ENCODE data around the gene STAT6. TPM values are rescaled to one million over a fixed set of nuclear protein-coding genes. Genes with fewer than 3 reads are reported as not detected.
A peak's percentile ranks its signal among the peaks of the same experiment; 100 is the strongest.

The STAT6 gene
- total RNA-seq, 2 experiments from 2014 or later: 251 to 263 TPM

DNA sequence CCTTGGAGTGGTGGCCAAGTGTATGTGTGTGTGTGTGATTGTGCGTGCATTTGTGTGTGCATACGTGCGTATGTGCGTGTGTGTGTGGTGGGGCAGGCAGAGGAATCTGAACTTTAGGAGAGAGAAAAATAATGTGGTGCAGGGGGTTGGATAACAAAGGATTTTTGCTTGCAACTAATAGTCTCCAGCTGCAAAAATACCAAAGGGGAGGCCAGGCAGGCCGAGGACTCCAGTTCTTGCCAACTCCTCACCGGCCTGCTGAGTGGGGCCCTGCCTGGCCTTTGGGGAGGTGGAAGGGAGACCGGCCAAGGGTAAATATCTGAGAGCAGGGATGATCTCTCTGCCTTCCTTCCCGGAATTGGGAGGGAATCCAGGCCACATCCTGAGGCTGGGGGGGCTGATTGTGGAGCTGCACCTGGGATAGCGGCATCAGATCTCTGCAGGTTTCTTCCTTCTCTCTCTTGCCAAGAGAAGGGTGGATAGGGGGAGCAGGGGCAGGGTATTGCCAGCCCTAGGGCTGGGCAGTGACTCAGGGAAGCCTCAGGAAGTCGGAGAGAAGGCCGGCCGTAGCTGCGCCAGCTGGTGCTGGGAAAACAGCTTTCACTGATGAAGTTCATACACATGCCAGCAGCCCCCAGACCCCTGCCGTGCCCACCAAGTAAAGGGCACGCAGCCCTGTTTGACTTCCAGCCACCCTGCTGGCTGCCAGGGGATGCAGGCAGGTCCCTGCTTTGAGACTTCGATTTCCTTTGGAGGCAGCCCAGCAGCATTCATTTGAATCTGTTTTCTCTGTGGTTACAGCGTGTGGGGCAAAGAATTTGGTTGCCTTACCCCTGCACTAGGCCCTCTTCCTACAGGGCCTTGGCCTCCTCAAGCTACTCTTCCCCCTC lies 40.8 kb upstream of the STAT6 start:
- Mint-ChIP-seq H3K4me3 (no peak overlapping the region), H3K9me3 (no peaks in the 10 kb centered on the region), H3K4me1 (peaks cover 1% of the 10 kb centered on the region), H3K27me3 (no peaks in the 10 kb centered on the region), H3K36me3 (no peaks in the 10 kb centered on the region), H3K27ac (no peak overlapping the region)
- ATAC-seq (ENCODE audit: low read depth) (no peak), DNase-seq (no peak)
- POLR2A ChIA-PET: no interaction called here

DNA sequence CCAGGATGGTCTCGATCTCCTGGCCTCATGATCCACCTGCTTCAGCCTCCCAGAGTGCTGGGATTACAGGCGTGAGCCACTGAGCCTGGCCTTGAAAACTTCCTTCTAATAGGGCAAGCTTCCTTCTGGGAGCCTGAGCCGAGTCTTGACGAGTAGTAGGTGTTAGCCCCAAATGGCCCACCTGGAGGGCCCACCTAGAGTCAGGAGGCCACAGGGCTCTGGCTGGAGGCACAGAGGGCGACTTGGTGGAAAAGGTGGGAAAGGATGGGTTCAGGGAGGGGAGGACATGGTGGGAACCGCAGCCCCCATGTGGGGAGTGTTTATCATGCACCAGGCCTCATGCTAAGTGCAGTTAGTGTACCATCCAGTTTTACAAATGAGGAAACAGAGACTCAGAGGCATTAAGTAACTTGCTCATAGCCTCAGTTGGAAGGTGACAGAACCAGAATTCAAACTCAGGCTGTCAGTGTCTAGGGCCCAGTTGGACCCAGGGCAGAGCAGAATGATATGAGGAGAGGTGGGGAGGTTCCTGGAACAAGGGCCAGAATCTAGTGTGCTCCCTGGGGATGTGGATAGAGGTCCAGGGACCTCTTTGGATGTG lies 39.3 kb upstream of the STAT6 start:
- POLR2A ChIA-PET: no interaction called here
- H3K27ac Mint-ChIP-seq: no peak overlapping the region
- no peak for ATAC-seq (ENCODE audit: low read depth)
- no peaks in the 10 kb centered on the region for H3K9me3 Mint-ChIP-seq
- H3K27me3 Mint-ChIP-seq: peaks cover 3% of the 10 kb centered on the region
- no peak for DNase-seq
- H3K4me3 Mint-ChIP-seq: no peak overlapping the region
- no peaks in the 10 kb centered on the region for H3K4me1 Mint-ChIP-seq
- no peaks in the 10 kb centered on the region for H3K36me3 Mint-ChIP-seq

DNA sequence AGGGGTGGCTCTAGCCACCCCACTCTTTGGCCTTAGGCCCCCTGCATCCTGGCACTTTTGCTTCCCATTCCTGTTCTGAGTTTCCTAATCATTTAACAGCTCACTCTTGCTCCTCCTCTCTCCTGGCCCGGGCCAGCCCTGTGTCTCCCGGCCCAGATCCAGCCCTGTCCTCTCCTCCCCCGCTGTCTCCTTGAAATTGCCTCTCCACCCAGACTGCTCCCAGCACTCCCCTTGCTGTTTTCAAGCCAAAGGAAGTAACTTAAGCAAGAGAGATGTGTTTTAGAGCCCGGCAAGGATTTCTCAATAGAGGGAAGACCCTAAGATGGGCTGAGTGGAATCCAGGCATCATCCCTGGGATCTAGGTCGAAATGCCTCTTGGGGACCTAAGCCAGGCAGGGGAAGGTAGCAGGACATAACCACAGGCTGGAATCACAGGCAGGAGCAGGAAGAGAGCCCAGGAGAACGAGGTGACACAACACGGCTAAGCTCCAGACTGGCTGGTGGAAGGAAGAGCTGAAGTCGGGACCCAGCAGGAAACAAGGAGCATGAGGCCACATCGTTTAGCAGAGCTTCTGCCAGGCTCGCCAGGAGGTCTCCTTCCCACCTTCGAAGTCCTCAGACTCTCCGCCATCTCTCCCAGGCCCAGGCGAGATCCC lies 38.2 kb upstream of the STAT6 start:
- DNase-seq (no peak), ATAC-seq (ENCODE audit: low read depth) (no peak)
- H3K27me3 Mint-ChIP-seq: peaks cover 4% of the 10 kb centered on the region
- POLR2A ChIA-PET: no interaction called here
- no peak overlapping the region for H3K4me3 Mint-ChIP-seq
- no peaks in the 10 kb centered on the region for H3K4me1 Mint-ChIP-seq
- no peaks in the 10 kb centered on the region for H3K36me3 Mint-ChIP-seq
- no peaks in the 10 kb centered on the region for H3K9me3 Mint-ChIP-seq
- H3K27ac Mint-ChIP-seq: no peak overlapping the region

DNA sequence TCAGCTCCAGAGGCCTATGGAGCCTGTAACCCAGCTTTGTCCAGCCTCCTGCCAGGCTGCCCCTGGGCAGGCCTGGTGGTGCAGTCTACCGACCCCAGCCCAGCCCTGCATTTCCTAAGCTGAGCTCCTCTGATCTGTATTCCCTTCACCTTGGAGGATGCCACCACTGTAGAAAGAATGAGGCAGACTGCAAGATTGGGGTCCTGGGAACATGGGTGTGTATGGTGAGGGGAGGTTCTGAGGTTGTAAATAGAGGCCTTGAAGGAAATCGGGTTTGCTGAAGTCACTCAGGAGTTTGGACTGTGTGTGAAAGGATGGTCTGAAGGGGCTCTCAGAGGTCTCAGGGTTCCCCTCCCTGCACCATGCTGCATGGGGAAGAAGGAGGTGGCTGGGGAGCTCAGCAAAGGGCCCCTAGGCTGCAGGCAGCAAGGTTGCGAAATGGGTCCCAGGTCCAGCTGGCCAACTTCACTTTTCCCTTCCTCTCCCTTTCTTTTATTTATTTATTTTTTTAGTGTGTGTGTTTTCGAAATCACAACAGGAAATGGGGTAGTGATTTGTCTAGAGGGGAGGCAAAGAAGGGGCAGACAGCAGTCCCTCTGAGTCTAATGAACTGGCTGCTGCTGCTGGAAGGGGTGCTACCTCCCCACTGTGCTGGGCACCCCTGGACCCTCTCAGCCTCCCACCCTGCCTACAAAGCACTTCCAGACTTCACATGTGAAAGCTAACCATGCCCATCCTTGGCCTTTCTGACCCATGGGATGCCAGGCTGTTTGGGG lies 37.5 kb upstream of the STAT6 start:
- POLR2A ChIA-PET: interaction anchor here (0.7 kb wide), 1 partner anchor 79 kb away, joined by 6 read pairs; no protein-coding TSS in a partner anchor
- Mint-ChIP-seq H3K27me3 (peaks cover 4% of the 10 kb centered on the region), H3K4me3 (no peak overlapping the region), H3K27ac (no peak overlapping the region), H3K36me3 (no peaks in the 10 kb centered on the region), H3K4me1 (peaks cover 2% of the 10 kb centered on the region), H3K9me3 (no peaks in the 10 kb centered on the region)
- DNase-seq (no peak), ATAC-seq (ENCODE audit: low read depth) (no peak)

DNA sequence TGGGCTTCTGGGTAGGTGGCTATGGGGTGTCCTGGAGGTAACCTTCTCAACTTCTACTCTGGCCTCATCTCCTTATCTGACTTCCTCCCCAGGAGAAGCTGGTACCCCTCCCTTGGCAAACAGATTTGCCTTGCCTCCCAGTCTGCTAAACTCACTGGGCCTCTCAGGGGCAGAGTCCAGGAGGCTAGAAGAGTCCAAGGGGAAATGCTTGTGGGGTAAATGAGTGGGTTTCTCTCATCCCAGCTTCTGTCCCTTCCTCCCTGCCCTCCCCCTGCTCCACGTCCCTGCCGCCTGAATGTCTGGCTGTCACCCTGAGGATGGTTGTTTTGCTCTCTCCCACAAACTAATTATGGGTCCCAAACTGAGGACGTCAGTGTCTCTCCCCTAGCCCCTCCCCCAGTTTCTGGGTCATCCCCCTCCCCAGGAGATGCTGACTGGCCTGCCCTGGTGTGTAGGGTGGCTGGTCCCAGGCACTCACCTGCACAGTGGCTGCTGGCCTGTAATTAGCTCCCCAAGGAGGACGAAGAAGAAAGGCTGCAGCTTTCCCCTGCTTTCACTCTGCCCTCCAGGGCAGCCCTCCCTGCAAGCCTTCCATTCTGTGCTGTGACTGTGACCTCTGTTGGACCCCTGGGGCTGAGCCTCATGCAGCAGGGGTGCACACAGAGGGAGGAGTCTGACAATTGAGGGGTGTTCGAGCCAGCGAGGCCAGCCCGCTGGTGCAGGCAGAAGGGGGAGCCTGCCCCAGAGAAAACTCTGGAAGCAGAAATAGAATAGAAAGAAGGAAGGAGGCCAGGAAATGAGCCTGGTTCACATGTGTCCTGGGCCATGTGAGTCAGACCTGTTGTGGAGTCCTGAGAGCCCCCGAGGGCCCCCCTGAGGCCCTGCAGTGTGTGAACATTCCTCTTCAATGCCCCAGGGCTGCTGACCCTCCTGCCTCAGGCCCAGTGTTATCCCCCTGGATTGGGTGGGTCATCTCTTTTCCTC lies 36.1 kb upstream of the STAT6 start, which contains the start of gene LRP1-AS:
TSS of gene LRP1-AS (minus strand) at position 659 of the 984 bp plus-strand sequence.
- DNase-seq (no peak), ATAC-seq (ENCODE audit: low read depth) (no peak)
- Mint-ChIP-seq H3K4me1 (peaks cover 15% of the 10 kb centered on the region), H3K27me3 (peaks cover 4% of the 10 kb centered on the region), H3K9me3 (no peaks in the 10 kb centered on the region), H3K4me3 (no peak within 1 kb of the TSS), H3K27ac (no peak within 1 kb of the TSS), H3K36me3 (no peaks in the 10 kb centered on the region)
- POLR2A ChIA-PET: no interaction called here

DNA sequence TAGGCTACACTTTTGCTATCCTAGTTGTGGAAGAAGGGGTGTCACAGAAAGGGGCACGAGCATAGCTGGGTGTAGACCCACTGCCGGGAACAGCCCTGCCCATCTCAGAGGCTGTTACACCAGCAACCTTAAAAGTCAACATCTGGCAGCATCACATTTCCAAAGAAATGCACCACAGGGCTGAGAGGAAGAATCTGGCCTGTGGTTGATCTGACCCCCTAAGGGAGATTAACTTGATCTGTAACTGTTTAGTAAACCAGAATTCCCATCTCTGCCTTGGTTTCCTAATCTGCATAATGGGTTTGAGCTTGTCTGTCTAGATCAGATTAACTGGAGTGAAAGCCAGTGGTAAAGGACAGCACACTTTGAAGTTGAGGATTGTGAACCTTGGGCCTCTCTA lies 34.9 kb upstream of the STAT6 start:
- H3K27me3 Mint-ChIP-seq: peaks cover 4% of the 10 kb centered on the region
- DNase-seq (no peak), ATAC-seq (ENCODE audit: low read depth) (no peak)
- H3K4me3 Mint-ChIP-seq: no peak overlapping the region
- peaks cover 18% of the 10 kb centered on the region for H3K4me1 Mint-ChIP-seq
- no peaks in the 10 kb centered on the region for H3K9me3 Mint-ChIP-seq
- no peak overlapping the region for H3K27ac Mint-ChIP-seq
- no peaks in the 10 kb centered on the region for H3K36me3 Mint-ChIP-seq
- POLR2A ChIA-PET: no interaction called here

DNA sequence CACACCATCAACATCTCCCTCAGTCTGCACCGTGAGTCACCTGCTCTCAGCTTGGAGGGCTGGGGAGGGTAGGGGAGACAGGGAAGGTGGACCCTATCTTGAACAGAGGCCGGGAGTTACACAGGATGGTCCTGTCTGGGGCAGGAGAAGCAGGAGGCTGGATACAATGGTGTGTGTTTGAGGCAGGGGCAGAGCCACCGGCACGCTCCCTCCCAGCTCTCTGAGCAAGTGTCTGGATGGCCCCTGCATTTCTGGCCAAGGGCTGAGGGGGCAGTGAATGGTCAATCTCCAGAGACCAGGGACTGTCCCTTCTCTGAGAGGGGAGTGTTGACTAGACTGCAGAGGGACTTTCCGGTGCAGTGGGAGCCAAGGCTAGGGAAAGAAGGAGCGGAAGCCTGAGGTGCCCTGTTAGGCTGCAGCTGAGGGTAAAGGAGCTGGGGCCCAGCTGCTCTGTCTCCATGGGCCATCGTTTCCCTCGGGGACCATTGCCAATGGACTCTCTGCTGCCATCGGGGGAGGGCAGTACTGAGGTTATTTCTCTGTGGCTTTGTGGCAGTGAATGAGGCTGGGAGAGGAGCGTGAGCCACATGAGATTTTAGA lies 34.4 kb upstream of the STAT6 start:
- Mint-ChIP-seq H3K4me1 (peaks cover 18% of the 10 kb centered on the region), H3K27ac (peak overlapping the region; percentile 37), H3K4me3 (no peak overlapping the region), H3K9me3 (no peaks in the 10 kb centered on the region), H3K27me3 (peaks cover 4% of the 10 kb centered on the region), H3K36me3 (no peaks in the 10 kb centered on the region)
- ATAC-seq (ENCODE audit: low read depth) (no peak), DNase-seq (no peak)
- POLR2A ChIA-PET: no interaction called here

DNA sequence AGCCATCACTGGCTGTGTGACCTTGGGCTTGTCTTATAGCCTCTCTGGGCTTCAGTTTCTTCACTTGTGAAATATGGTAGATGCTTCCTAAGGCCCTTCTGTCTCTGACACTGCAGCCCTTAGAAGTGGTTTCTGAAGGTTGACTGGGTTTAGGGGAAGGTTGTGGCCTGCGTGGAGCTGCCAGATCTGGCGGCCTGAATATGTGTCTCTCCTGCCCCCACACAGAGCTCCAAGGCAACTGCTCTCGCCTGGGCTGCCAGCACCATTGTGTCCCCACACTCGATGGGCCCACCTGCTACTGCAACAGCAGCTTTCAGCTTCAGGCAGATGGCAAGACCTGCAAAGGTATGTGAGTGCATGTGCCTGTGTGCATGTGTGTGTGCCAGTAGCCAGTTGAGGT lies 32.3 kb upstream of the STAT6 start:
- Mint-ChIP-seq H3K4me1 (peaks cover 18% of the 10 kb centered on the region), H3K4me3 (no peak overlapping the region), H3K36me3 (no peaks in the 10 kb centered on the region), H3K9me3 (no peaks in the 10 kb centered on the region), H3K27me3 (peaks cover 5% of the 10 kb centered on the region), H3K27ac (no peak overlapping the region)
- peak; percentile 97 for ATAC-seq (ENCODE audit: low read depth)
- POLR2A ChIA-PET: interaction anchor here (1.0 kb wide), 1 partner anchor 40 kb away, joined by 3 read pairs; no protein-coding TSS in a partner anchor
- DNase-seq: peak; percentile 43

DNA sequence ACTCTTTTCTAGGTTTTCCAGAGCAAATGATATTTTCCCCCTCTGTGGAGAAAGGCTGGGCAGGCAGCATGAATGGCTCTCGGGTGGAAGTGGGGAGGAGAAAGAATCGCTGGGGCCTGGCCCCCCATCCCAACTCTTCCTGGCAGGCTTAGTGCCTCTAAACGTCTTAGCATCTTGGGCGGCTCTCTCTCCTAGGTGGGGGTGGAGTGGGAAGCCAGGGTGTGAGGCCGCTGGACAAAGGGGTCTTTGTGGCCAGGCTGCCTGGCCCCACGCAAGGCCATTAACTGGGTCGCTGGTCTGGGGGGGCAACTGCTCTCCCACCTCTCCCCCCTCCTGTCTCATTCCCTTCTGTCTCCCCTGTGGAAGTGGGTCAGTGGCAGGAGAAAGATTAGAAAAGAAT lies 31.6 kb upstream of the STAT6 start:
- no peaks in the 10 kb centered on the region for H3K9me3 Mint-ChIP-seq

DNA sequence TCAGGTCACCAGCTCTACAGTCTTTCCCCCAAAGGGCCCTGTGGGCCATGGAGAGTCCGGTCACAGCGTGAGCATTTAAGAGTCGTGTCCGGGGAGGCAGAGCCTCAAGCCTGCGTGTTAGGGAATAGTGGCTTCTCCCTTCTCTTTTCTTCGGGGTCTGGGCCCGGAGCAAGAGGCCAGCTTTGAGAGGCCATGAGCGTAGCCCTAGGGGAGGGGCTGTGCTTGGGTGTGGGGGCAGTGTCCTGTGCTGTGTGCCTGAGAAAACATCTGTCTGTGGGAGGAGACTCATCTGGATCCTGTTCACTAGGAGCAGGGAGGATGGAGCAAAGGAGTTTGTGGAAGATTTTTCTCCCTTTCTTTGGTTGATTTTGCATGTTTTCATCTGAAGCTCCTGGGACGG lies 31.0 kb upstream of the STAT6 start:
- Mint-ChIP-seq H3K27ac (no peak overlapping the region), H3K4me3 (no peak overlapping the region), H3K27me3 (peaks cover 5% of the 10 kb centered on the region), H3K4me1 (peaks cover 18% of the 10 kb centered on the region), H3K9me3 (no peaks in the 10 kb centered on the region), H3K36me3 (no peaks in the 10 kb centered on the region)
- ATAC-seq (ENCODE audit: low read depth): no peak
- POLR2A ChIA-PET: interaction anchor here (0.6 to 1.0 kb wide), 2 partner anchors 30 to 124 kb away, joined by 3 to 6 read pairs; partner anchors contain the start of gene STAT6
- no peak for DNase-seq

More for the DNA sequence above, 31.6 kb upstream of the STAT6 start:
- Mint-ChIP-seq H3K36me3 (no peaks in the 10 kb centered on the region), H3K27me3 (peaks cover 5% of the 10 kb centered on the region), H3K27ac (no peak overlapping the region), H3K4me1 (peaks cover 18% of the 10 kb centered on the region), H3K4me3 (no peak overlapping the region)
- no peak for DNase-seq
- ATAC-seq (ENCODE audit: low read depth): no peak
- POLR2A ChIA-PET: no interaction called here

DNA sequence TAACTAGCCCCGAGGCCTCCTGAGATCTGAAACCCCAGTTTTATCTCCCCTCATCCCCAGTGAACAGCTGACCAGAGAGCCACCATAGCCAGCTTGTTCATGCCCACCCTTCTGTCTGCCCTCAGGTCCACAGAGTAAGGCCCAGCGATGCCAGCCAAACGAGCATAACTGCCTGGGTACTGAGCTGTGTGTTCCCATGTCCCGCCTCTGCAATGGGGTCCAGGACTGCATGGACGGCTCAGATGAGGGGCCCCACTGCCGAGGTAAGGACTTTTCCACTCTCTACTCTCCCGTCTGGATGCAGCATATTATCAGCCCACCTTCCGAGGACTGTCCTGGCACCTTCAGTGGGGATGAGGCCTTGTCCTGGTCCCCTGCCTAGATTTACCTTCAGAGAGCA lies 30.1 kb upstream of the STAT6 start:
- Mint-ChIP-seq H3K27me3 (peaks cover 5% of the 10 kb centered on the region), H3K36me3 (no peaks in the 10 kb centered on the region), H3K27ac (no peak overlapping the region), H3K4me3 (no peak overlapping the region), H3K9me3 (no peaks in the 10 kb centered on the region), H3K4me1 (peaks cover 18% of the 10 kb centered on the region)
- ATAC-seq (ENCODE audit: low read depth): no peak
- no peak for DNase-seq
- POLR2A ChIA-PET: interaction anchor here (1.0 kb wide), 1 partner anchor 30 kb away, joined by 3 read pairs; the partner anchor contains the start of gene STAT6

All from activated naive CD8-positive, alpha-beta T cell treated with anti-CD3 and anti-CD28 coated beads, Interleukin-2, amount 10 ng/mL, durations not matched to agents 7 days and 5 days (primary cell).